Tibial nerve (tissue), 4 donors: ENCODE results near the gene NOLC1. TPM values are rescaled to one million over a fixed set of nuclear protein-coding genes. Genes with fewer than 3 reads are reported as not detected.
A peak's percentile ranks its signal among the peaks of the same experiment; 100 is the strongest.

ENCODE experiments used
- DNase-seq, 2 donors: peaks; one replicate each; pipeline ENCODE4 v3.0.0-alpha.2; 2019; ENCODE audit warnings: low spot score in 2 of 2
- H3K27ac ChIP-seq, 4 donors: fragments of 200-600 bp; sonication (generic) in 3 of 4; one replicate each; pipeline ENCODE4 v1.5.1; 2017 to 2019; ENCODE audit warnings: mild to moderate bottlenecking in 1 of 4
- H3K27me3 ChIP-seq, 2 donors: fragments of 200-600 bp; sonication (generic) in 1 of 2; one replicate each; pipeline versions ENCODE4 v1.5.1 to v1.6.0; 2017 to 2019
- H3K36me3 ChIP-seq, 3 donors: fragments of 200-600 bp; sonication (generic); one replicate each; pipeline ENCODE4 v1.5.1; 2018 to 2019
- H3K4me1 ChIP-seq, 4 donors: fragments of 200-600 bp; sonication (generic) in 3 of 4; one replicate each; pipeline ENCODE4 v1.5.1; 2017 to 2019
- H3K4me3 ChIP-seq, 4 donors: fragments of 200-600 bp; sonication (generic) in 3 of 4; one replicate each; pipeline ENCODE4 v1.5.1; 2017 to 2019; ENCODE audit warnings: mild to moderate bottlenecking in 1 of 4, moderate library complexity in 1 of 4
- H3K9me3 ChIP-seq, 4 donors: fragments of 200-600 bp; sonication (generic) in 3 of 4; one replicate each; pipeline ENCODE4 v1.5.1; 2017 to 2019
- CTCF ChIP-seq, 5 experiments: fragments of 200-600 bp in 3 of 5; fragments of 450-650 bp in 2 of 5; sonication (generic) in 3 of 5; IDR thresholded peaks; one replicate each; pipeline ENCODE4 v1.5.1; 2016 to 2019; ENCODE audit warnings: antibody characterized with exemption in 5 of 5, mild to moderate bottlenecking in 3 of 5, moderate library complexity in 2 of 5
- EP300 ChIP-seq, 2 donors: sonication (generic); formaldehyde crosslinking; IDR thresholded peaks; one replicate each; pipeline ENCODE4 v1.6.1; 2017; ENCODE audit warnings: antibody characterized with exemption in 2 of 2, mild to moderate bottlenecking in 1 of 2
- POLR2A ChIP-seq, 2 donors: fragments of 450-650 bp; IDR thresholded peaks; one replicate each; pipeline ENCODE4 v1.6.1; 2017; ENCODE audit warnings: antibody characterized with exemption in 2 of 2, mild to moderate bottlenecking in 2 of 2, moderate library complexity in 2 of 2
- WGBS, 2 donors: methylation state at CpG; one replicate each; pipeline ENCODE4 v1.1.5; 2018; 5-methylcytosine and 5-hydroxymethylcytosine counted together
- total RNA-seq, 4 donors: library from RNA; depleted of rRNA; stranded (reverse); fragments of >200 nt; gene quantifications; one replicate each; pipeline ENCODE4 v1.1.0, GENCODE V29; 2016

The NOLC1 gene
- total RNA-seq, 4 donors from 2014 or later = 31.2 to 58.2 (median 51.4) TPM

GRCh38 chr10:102118867-102119266 is 33.3 kb upstream of the NOLC1 start:
- H3K4me1 ChIP-seq = peaks cover 7 to 69% (median 57%) of the 10 kb centered on the region in 4 donors
- WGBS, 2 donors = 0 to 9% methylated on average over 5 of the region's 6 CpGs
- TF ChIP-seq CTCF (IDR thresholded peaks at IDR 0.05) (no peak), EP300 (IDR thresholded peaks at IDR 0.05) (peak in 1 of 2 donors; percentile 25)
- H3K27ac ChIP-seq = peak overlapping the region; percentile 92 to 100 (median 98)
- peak in 1 of 2 donors; percentile 17 for DNase-seq
- H3K9me3 ChIP-seq = no peaks in the 10 kb centered on the region
- H3K36me3 ChIP-seq = no peaks in the 10 kb centered on the region
- H3K4me3 ChIP-seq = peak overlapping the region; percentile 67 to 96 (median 91)
- H3K27me3 ChIP-seq = no peaks in the 10 kb centered on the region

GRCh38 chr10:102119417-102120141 is 32.6 kb upstream of the NOLC1 start:
- Histone ChIP-seq H3K27me3 (no peaks in the 10 kb centered on the region), H3K4me1 (peaks cover 7 to 61% (median 52%) of the 10 kb centered on the region in 4 donors), H3K4me3 (peak overlapping the region; percentile 67 to 96 (median 91)), H3K9me3 (no peaks in the 10 kb centered on the region), H3K36me3 (no peaks in the 10 kb centered on the region), H3K27ac (peak overlapping the region; percentile 92 to 100 (median 98))
- TF ChIP-seq EP300 (IDR thresholded peaks at IDR 0.05) (no peak), CTCF (IDR thresholded peaks at IDR 0.05) (peak in 1 of 5 experiments; percentile 4)
- peak; percentile 59 to 85 for DNase-seq
- 0 to 3% methylated on average over 6 to 11 of the region's 22 CpGs for WGBS, 2 donors

GRCh38 chr10:102120142-102120990 is 31.8 kb upstream of the NOLC1 start, which contains the start of gene LDB1:
Gene LDB1 (minus strand): TSS chr10:102120368. CDS start chr10:102120110, 258 bp downstream.
- peak within 1 kb of the TSS; percentile 67 to 96 (median 91) for H3K4me3 ChIP-seq
- peak; percentile 56 to 67 for DNase-seq
- H3K4me1 ChIP-seq = peaks cover 7 to 56% (median 48%) of the 10 kb centered on the region in 4 donors
- H3K27ac ChIP-seq = peak within 1 kb of the TSS; percentile 92 to 100 (median 98)
- no peaks in the 10 kb centered on the region for H3K27me3 ChIP-seq
- H3K36me3 ChIP-seq = no peaks in the 10 kb centered on the region
- H3K9me3 ChIP-seq = no peaks in the 10 kb centered on the region
- TF ChIP-seq CTCF (IDR thresholded peaks at IDR 0.05) = peak in 2 of 5 experiments; percentile 14 to 43
- TF ChIP-seq POLR2A (IDR thresholded peaks at IDR 0.05) = peak; percentile 86 to 91
- TF ChIP-seq EP300 (IDR thresholded peaks at IDR 0.05) = peak in 1 of 2 donors; percentile 97
- WGBS, 2 donors = 1% methylated on average over 48 to 63 of the region's 104 CpGs

- no peak for TF ChIP-seq CTCF (IDR thresholded peaks at IDR 0.05)
- TF ChIP-seq EP300 (IDR thresholded peaks at IDR 0.05) = no peak
- peak in 1 of 2 donors; percentile 10 for TF ChIP-seq POLR2A (IDR thresholded peaks at IDR 0.05)
- Histone ChIP-seq H3K4me1 (peaks cover 1 to 48% (median 40%) of the 10 kb centered on the region in 4 donors), H3K27ac (peak overlapping the region; percentile 92 to 100 (median 98)), H3K27me3 (no peaks in the 10 kb centered on the region), H3K9me3 (no peaks in the 10 kb centered on the region), H3K36me3 (no peaks in the 10 kb centered on the region), H3K4me3 (peak overlapping the region; percentile 67 to 96 (median 91))
- peak; percentile 26 to 47 for DNase-seq
- 0 to 4% methylated on average over 14 to 15 of the region's 15 CpGs for WGBS, 2 donors
These were observed 31.0 kb upstream of the NOLC1 start for GRCh38 chr10:102120991-102121738.
